ENCODE measurements around the gene BPIFA3.

BPIFA3 gene

DNA sequence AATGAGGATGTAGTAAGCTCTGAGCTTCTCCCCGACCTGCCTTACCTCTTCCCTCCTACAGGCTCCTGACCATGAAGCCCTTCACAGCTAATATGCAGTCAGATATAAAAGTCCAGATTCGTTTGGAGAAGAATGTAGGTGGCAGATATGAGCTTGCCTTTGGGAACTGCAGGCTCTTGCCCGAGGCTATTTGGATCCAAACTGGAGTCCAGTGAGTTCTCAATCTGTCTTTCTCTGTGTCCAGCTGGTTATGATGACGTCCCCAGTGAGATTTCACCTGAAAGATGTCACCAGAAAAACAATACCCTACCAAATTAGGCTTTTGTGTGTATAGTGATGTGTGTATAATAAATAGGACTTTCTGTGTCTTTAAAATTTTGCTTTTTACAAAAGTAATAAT is 14.7 kb upstream of the BPIFA3 start:
- Histone ChIP-seq H3K36me3 (no peaks in the 10 kb centered on the region), H3K4me3 (ENCODE audit: low read depth, low read length) (no peak overlapping the region), H3K4me1 (no peaks in the 10 kb centered on the region), H3K27me3 (peaks cover 34% of the 10 kb centered on the region), H3K9me3 (no peaks in the 10 kb centered on the region)
- DNase-seq: no peak
- TF ChIP-seq, protein P1, sequence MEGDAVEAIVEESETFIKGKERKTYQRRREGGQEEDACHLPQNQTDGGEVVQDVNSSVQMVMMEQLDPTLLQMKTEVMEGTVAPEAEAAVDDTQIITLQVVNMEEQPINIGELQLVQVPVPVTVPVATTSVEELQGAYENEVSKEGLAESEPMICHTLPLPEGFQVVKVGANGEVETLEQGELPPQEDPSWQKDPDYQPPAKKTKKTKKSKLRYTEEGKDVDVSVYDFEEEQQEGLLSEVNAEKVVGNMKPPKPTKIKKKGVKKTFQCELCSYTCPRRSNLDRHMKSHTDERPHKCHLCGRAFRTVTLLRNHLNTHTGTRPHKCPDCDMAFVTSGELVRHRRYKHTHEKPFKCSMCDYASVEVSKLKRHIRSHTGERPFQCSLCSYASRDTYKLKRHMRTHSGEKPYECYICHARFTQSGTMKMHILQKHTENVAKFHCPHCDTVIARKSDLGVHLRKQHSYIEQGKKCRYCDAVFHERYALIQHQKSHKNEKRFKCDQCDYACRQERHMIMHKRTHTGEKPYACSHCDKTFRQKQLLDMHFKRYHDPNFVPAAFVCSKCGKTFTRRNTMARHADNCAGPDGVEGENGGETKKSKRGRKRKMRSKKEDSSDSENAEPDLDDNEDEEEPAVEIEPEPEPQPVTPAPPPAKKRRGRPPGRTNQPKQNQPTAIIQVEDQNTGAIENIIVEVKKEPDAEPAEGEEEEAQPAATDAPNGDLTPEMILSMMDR (IDR thresholded peaks at IDR 0.05; ENCODE audit: low read depth, low read length): no peak

DNA sequence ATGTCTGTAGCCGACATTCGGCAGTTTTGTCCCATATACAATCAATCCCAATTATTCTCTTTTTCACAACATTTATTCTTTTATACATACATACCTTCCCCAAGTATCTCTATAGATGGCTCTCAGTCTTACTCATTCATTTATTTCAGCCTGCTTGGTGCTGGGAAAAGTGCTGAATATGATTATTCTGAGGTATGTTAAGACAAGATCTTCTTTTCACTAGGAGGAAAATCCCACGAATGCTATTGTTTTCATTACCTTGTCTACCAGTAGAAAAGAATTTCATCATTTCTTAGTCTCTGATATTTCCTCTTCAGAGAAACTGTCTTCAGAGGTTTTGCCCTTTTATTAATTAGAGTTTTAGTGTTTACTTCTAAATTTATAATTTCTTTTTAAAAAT is 13.7 kb upstream of the BPIFA3 start:
- H3K27me3 ChIP-seq: peaks cover 31% of the 10 kb centered on the region
- H3K4me3 ChIP-seq (ENCODE audit: low read depth, low read length): no peak overlapping the region
- H3K9me3 ChIP-seq: no peaks in the 10 kb centered on the region
- H3K4me1 ChIP-seq: no peaks in the 10 kb centered on the region
- TF ChIP-seq, protein P1 (IDR thresholded peaks at IDR 0.05; ENCODE audit: low read depth, low read length): no peak
- no peak for DNase-seq
- H3K36me3 ChIP-seq: no peaks in the 10 kb centered on the region

DNA sequence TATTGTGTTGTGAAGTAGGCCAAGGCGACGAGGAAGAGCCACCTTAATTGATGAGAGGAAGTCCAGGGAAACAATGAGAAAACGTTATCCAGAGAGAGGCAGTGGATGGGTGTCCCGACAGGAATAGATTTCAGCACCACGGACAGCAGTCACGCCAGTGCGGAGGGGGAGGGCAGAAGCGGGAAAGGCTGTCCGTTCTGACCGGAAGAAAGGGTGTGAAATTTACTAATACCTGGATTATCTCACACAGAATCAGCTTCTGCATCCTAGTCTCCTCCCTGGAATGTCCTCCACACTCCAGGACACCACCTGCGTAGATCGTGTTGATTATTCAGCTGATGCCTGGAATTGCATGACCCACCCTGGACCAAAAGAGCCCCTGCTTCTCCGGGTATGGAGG is 7.4 kb upstream of the BPIFA3 start:
- Histone ChIP-seq H3K27me3 (peaks cover 27% of the 10 kb centered on the region), H3K4me1 (no peaks in the 10 kb centered on the region), H3K9me3 (no peaks in the 10 kb centered on the region), H3K36me3 (no peaks in the 10 kb centered on the region), H3K4me3 (ENCODE audit: low read depth, low read length) (no peak overlapping the region)
- peak; percentile 25 for DNase-seq
- TF ChIP-seq, protein P1 (IDR thresholded peaks at IDR 0.05; ENCODE audit: low read depth, low read length): no peak

DNA sequence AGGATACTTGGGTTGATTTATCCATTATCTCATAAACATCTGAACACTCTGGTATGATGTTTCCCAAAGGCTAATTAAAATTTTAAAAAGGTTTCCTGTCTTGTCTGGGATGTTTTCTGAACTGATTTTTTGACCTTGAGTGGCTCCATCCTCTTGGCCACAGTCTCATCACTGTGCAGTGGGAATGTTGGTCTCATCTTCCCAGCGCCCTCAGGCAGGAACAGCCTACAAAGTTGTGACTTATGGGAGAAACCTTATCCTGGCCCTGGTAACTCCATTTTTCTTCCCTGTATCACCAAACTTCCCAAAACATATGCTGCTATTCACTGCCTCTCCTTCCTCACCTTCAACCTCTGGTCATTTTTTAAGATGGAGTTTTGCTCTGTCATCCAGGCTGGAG is 6.8 kb upstream of the BPIFA3 start:
- no peak for DNase-seq
- TF ChIP-seq, protein P1 (IDR thresholded peaks at IDR 0.05; ENCODE audit: low read depth, low read length): no peak
- peaks cover 30% of the 10 kb centered on the region for H3K27me3 ChIP-seq
- no peaks in the 10 kb centered on the region for H3K36me3 ChIP-seq
- no peaks in the 10 kb centered on the region for H3K4me1 ChIP-seq
- no peak overlapping the region for H3K4me3 ChIP-seq (ENCODE audit: low read depth, low read length)
- H3K9me3 ChIP-seq: no peaks in the 10 kb centered on the region

DNA sequence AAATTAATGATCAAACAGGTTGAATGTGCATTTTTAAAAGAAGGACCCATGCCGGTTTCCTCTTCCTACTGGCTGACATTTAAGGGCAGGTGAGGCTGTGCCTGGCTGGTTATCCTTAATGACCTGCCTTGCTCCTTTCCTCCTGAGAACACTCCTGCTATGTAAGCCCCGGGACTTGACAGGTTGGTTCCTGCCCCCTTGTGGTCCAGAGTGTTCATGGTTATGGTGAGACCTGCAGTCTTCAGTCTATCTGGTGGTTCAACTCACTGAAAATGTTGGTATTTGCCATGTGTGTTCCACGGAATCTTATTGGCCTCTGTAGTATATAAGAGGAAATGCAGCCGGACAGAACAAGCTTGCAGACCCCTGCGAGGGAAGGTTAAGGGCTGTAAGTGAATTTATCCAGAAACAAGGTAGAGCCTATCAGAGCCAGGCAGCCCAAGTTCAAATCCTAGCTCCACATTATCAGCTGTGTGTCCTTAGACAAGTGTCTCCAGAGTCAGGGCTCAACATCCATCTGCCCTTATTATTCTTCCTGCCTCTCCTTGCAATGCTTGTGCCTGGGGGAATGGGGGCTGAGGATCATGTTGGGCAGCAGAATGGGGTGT is 5.2 kb upstream of the BPIFA3 start:
- Histone ChIP-seq H3K9me3 (no peaks in the 10 kb centered on the region), H3K4me1 (no peaks in the 10 kb centered on the region), H3K4me3 (ENCODE audit: low read depth, low read length) (no peak overlapping the region), H3K27me3 (peaks cover 26% of the 10 kb centered on the region; the same call in 1 of the 2 replicates), H3K36me3 (no peaks in the 10 kb centered on the region)
- peak; percentile 65 for DNase-seq
- TF ChIP-seq, protein P1 (IDR thresholded peaks at IDR 0.05; ENCODE audit: low read depth, low read length): peak; percentile 83

DNA sequence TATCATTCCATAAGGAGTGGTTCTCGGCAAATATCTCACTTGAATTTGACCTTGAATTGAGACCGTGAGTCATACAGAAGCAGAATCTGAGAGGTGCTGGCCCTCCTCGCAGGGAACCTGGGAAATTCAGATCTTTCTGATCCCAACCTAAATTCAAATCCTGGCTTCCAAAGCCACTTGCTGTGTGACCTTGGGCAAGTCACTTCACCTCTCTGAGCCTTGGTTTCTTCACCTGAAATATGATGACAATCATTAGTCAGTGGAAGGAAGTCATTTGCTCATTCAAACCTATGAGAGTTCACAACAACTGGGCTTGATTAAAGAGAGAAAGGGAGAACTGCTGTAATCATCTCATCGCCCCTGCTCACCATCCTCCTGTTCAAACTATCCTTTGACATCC is 7.2 kb downstream of the BPIFA3 start:
- DNase-seq: no peak
- no peaks in the 10 kb centered on the region for H3K36me3 ChIP-seq
- no peak overlapping the region for H3K4me3 ChIP-seq (ENCODE audit: low read depth, low read length)
- no peaks in the 10 kb centered on the region for H3K9me3 ChIP-seq
- TF ChIP-seq, protein P1 (IDR thresholded peaks at IDR 0.05; ENCODE audit: low read depth, low read length): no peak
- peaks cover 10% of the 10 kb centered on the region; the same call in 1 of the 2 replicates for H3K27me3 ChIP-seq
- H3K4me1 ChIP-seq: no peaks in the 10 kb centered on the region

Data from BE2C (cell line).